Measurements from ENCODE around the gene RPTOR. TPM values are rescaled to one million over a fixed set of nuclear protein-coding genes. Genes with fewer than 3 reads are reported as not detected.

Gene RPTOR
- total RNA-seq, 2 experiments from 2014 or later: 48.1 to 87.8 TPM

GRCh38 chr17:80959330-80960036 lies 414.8 kb downstream of the RPTOR start:
- ChIA-PET POLR2A (interaction anchor here (0.6 kb wide), 1 partner anchor 253 kb away, joined by 3 read pairs; no protein-coding TSS in a partner anchor), CTCF (ENCODE audit: unreplicated experiment) (no interaction called here)
- H3K4me2 ChIP-seq (ENCODE audit: low read length): no peak overlapping the region
- no peaks in the 10 kb centered on the region for H3K79me2 ChIP-seq (ENCODE audit: insufficient read depth, low read depth, low read length)
- no peaks in the 10 kb centered on the region for H3K36me3 ChIP-seq (ENCODE audit: insufficient read depth, low read length)
- DNase-seq (ENCODE audit: low spot score): no peak
- H3K27ac ChIP-seq (ENCODE audit: low read depth, low read length, poor library complexity, severe bottlenecking): no peak overlapping the region
- H3K4me3 ChIP-seq (ENCODE audit: low read depth, low read length, poor library complexity, severe bottlenecking): no peak overlapping the region
- TF ChIP-seq CTCF (conservative IDR thresholded peaks at IDR 0.05; ENCODE audit: low read length): no peak
- no peak for TF ChIP-seq EZH2phosphoT487 (IDR thresholded peaks at IDR 0.05; ENCODE audit: borderline replicate concordance, low read depth, low read length)
- intact Hi-C loops (cut with micrococcal nuclease; ENCODE audit: unreplicated experiment): no loop called here
- no peaks in the 10 kb centered on the region for H3K9me2 ChIP-seq (ENCODE audit: insufficient read depth, low read length)
- H3K4me1 ChIP-seq (ENCODE audit: insufficient read depth, low read length, poor library complexity, severe bottlenecking): no peaks in the 10 kb centered on the region
- no peaks in the 10 kb centered on the region for H4K20me1 ChIP-seq (ENCODE audit: insufficient read depth, low read length)
- BruUV-seq (replicated peaks): no TSS peak
- no peaks in the 10 kb centered on the region for H3K9me3 ChIP-seq (ENCODE audit: low read length)
- H2AFZ ChIP-seq (ENCODE audit: low read length): no peak overlapping the region

GRCh38 chr17:80960037-80960796 lies 415.6 kb downstream of the RPTOR start:
- DNase-seq (ENCODE audit: low spot score): no peak
- no peaks in the 10 kb centered on the region for H3K9me2 ChIP-seq (ENCODE audit: insufficient read depth, low read length)
- ChIA-PET POLR2A (no interaction called here), CTCF (ENCODE audit: unreplicated experiment) (no interaction called here)
- no peaks in the 10 kb centered on the region for H3K79me2 ChIP-seq (ENCODE audit: insufficient read depth, low read depth, low read length)
- peaks cover 3% of the 10 kb centered on the region; the same call in 1 of the 2 replicates for H3K36me3 ChIP-seq (ENCODE audit: insufficient read depth, low read length)
- no peaks in the 10 kb centered on the region for H3K4me1 ChIP-seq (ENCODE audit: insufficient read depth, low read length, poor library complexity, severe bottlenecking)
- H3K27ac ChIP-seq (ENCODE audit: low read depth, low read length, poor library complexity, severe bottlenecking): no peak overlapping the region
- TF ChIP-seq EZH2phosphoT487 (IDR thresholded peaks at IDR 0.05; ENCODE audit: borderline replicate concordance, low read depth, low read length) (no peak), CTCF (conservative IDR thresholded peaks at IDR 0.05; ENCODE audit: low read length) (no peak)
- H2AFZ ChIP-seq (ENCODE audit: low read length): no peak overlapping the region
- no peak overlapping the region for H3K4me3 ChIP-seq (ENCODE audit: low read depth, low read length, poor library complexity, severe bottlenecking)
- H3K9me3 ChIP-seq (ENCODE audit: low read length): no peaks in the 10 kb centered on the region
- BruUV-seq (replicated peaks): no TSS peak
- no peaks in the 10 kb centered on the region for H4K20me1 ChIP-seq (ENCODE audit: insufficient read depth, low read length)
- no peak overlapping the region for H3K4me2 ChIP-seq (ENCODE audit: low read length)
- intact Hi-C loops (cut with micrococcal nuclease; ENCODE audit: unreplicated experiment): no loop called here

All from OCI-LY7 (cell line).